OCI-LY3 (cell line): ENCODE data around the gene COX7A2L.
"Not testable (repeated sequence)": the region's sequence is repeated elsewhere in the genome, so short reads cannot be mapped to it uniquely, and the experiment has no call there.

Experiments
- H2AFZ ChIP-seq: fragments of 200-600, 300-600 bp; shearing (Covaris generic); 2 replicates; pipeline ENCODE4 v1.6.0; 2014; ENCODE audit warnings: antibody characterized with exemption, low read depth, low read length
- H3K27ac ChIP-seq: fragments of 200-600, 300-600 bp; sonication (generic); 2 replicates; pipeline ENCODE4 v1.5.1; 2014; ENCODE audit warnings: mild to moderate bottlenecking, low read length, moderate library complexity, mixed read lengths
- H3K27me3 ChIP-seq: fragments of 200-600, 300-600 bp; sonication (generic); 2 replicates; pipeline ENCODE4 v1.6.1; 2014; ENCODE audit warnings: low read depth, low read length, mixed read lengths
- H3K36me3 ChIP-seq: fragments of 200-600, 300-600 bp; sonication (generic); replicated peaks from 2 replicates; pipeline ENCODE3; 2014; ENCODE audit warnings: low read depth, low read length, mixed read lengths
- H3K4me1 ChIP-seq: fragments of 300-600, 200-600 bp; sonication (generic); 2 replicates; pipeline ENCODE4 v1.6.1; 2014; ENCODE audit warnings: low read length, mixed read lengths
- H3K4me2 ChIP-seq: fragments of 200-600, 300-600 bp; sonication (generic); 2 replicates; pipeline ENCODE4 v1.6.1; 2014; ENCODE audit warnings: low read length, mixed read lengths
- H3K4me3 ChIP-seq: fragments of 300-600, 200-600 bp; sonication (generic); 2 replicates; pipeline ENCODE4 v1.5.1; 2014; ENCODE audit warnings: antibody characterized with exemption, mild to moderate bottlenecking, low read length, moderate library complexity
- H3K79me2 ChIP-seq: fragments of 300-600, 200-600 bp; shearing (Covaris generic); 2 replicates; pipeline ENCODE4 v1.6.1; 2014; ENCODE audit warnings: mild to moderate bottlenecking, low read length, mixed read lengths
- H3K9ac ChIP-seq: fragments of 300-600, 200-600 bp; shearing (Covaris generic); 2 replicates; pipeline ENCODE4 v1.6.0; 2014; ENCODE audit warnings: mild to moderate bottlenecking, low read length, moderate library complexity
- H3K9me3 ChIP-seq: fragments of 200-600, 300-600 bp; shearing (Covaris generic); 2 replicates; pipeline ENCODE4 v1.6.1; 2014; ENCODE audit warnings: low read length, mixed read lengths; ENCODE audit not compliant: insufficient read depth
- H4K20me1 ChIP-seq: fragments of 200-600, 300-600 bp; sonication (generic); 2 replicates; pipeline ENCODE4 v1.6.1; 2016; ENCODE audit warnings: low read length, mixed read lengths; ENCODE audit not compliant: insufficient read depth
- CTCF ChIP-seq: fragments of 200-600, 300-600 bp; sonication (generic); IDR thresholded peaks from 2 replicates; pipeline ENCODE4 v1.5.1; 2014; ENCODE audit warnings: antibody characterized with exemption, low read length, low read depth
- EZH2phosphoT487 ChIP-seq: fragments of 200-600 bp; shearing (Covaris generic); IDR thresholded peaks from 2 replicates; pipeline ENCODE4 v1.6.1; 2018; ENCODE audit warnings: antibody characterized with exemption, mixed run types, low read depth

The COX7A2L gene

GRCh38 chr2:42401773-42402172, 40.8 kb upstream of the COX7A2L start:
- no peaks in the 10 kb centered on the region for H3K9me3 ChIP-seq
- no peak overlapping the region for H3K4me2 ChIP-seq
- H3K27me3 ChIP-seq, result 0 out of 2 replicates have a peak, but pooled peaks cover 4% of the 10 kb centered on the region
- no peak overlapping the region for H3K9ac ChIP-seq
- H3K4me3 ChIP-seq, result no peak overlapping the region
- TF ChIP-seq CTCF (no peak), EZH2phosphoT487 (no peak)
- H3K79me2 ChIP-seq, result no peaks in the 10 kb centered on the region
- no peaks in the 10 kb centered on the region for H3K4me1 ChIP-seq
- H3K27ac ChIP-seq, result no peak overlapping the region
- no peak overlapping the region for H2AFZ ChIP-seq
- H4K20me1 ChIP-seq, result no peaks in the 10 kb centered on the region
- no peaks in the 10 kb centered on the region for H3K36me3 ChIP-seq

- H3K27me3 ChIP-seq, H2AFZ ChIP-seq, H4K20me1 ChIP-seq, H3K79me2 ChIP-seq, H3K4me3 ChIP-seq, H3K9ac ChIP-seq, H3K4me2 ChIP-seq, H3K4me1 ChIP-seq, H3K9me3 ChIP-seq, H3K27ac ChIP-seq, H3K36me3 ChIP-seq: not testable (repeated sequence)
Measured at GRCh38 chr2:42398052-42398451, 37.0 kb upstream of the COX7A2L start.

- not testable (repeated sequence) for H3K4me2 ChIP-seq, H3K79me2 ChIP-seq, H4K20me1 ChIP-seq, H3K9me3 ChIP-seq, H2AFZ ChIP-seq, H3K9ac ChIP-seq, H3K27me3 ChIP-seq, H3K4me3 ChIP-seq, H3K4me1 ChIP-seq, H3K27ac ChIP-seq, H3K36me3 ChIP-seq
Measured at GRCh38 chr2:42393320-42393719, 32.3 kb upstream of the COX7A2L start.

- Histone ChIP-seq H3K36me3 (no peaks in the 10 kb centered on the region), H3K9me3 (no peaks in the 10 kb centered on the region), H2AFZ (no peak overlapping the region), H3K27me3 (peaks cover 4% of the 10 kb centered on the region; the same call in 1 of the 2 replicates), H4K20me1 (no peaks in the 10 kb centered on the region), H3K4me2 (no peak overlapping the region), H3K27ac (no peak overlapping the region), H3K9ac (no peak overlapping the region), H3K4me1 (no peaks in the 10 kb centered on the region), H3K4me3 (no peak overlapping the region), H3K79me2 (no peaks in the 10 kb centered on the region)
- TF ChIP-seq CTCF, result no peak
- TF ChIP-seq EZH2phosphoT487, result no peak
Measured at GRCh38 chr2:42392191-42392590, 31.2 kb upstream of the COX7A2L start.

- TF ChIP-seq EZH2phosphoT487 (no peak), CTCF (no peak)
- Histone ChIP-seq H3K9me3 (no peaks in the 10 kb centered on the region), H3K4me2 (no peak overlapping the region)
Measured at GRCh38 chr2:42390401-42390969, 29.5 kb upstream of the COX7A2L start.

More at GRCh38 chr2:42390401-42390969, 29.5 kb upstream of the COX7A2L start:
- H3K4me1 ChIP-seq, result no peaks in the 10 kb centered on the region
- no peaks in the 10 kb centered on the region for H3K79me2 ChIP-seq
- H3K4me3 ChIP-seq, result no peak overlapping the region
- no peak overlapping the region for H3K27ac ChIP-seq
- H3K27me3 ChIP-seq, result no peaks in the 10 kb centered on the region
- H3K9ac ChIP-seq, result no peak overlapping the region
- no peaks in the 10 kb centered on the region for H3K36me3 ChIP-seq
- H4K20me1 ChIP-seq, result no peaks in the 10 kb centered on the region
- H2AFZ ChIP-seq, result no peak overlapping the region
